Ovary (tissue), 3 donors: ENCODE measurements around the gene CCL19.

Source experiments
- EP300 ChIP-seq: sonication (generic); formaldehyde crosslinking; IDR thresholded peaks from one replicate; pipeline ENCODE4 v1.6.1; 2017; ENCODE audit warnings: antibody characterized with exemption
- POLR2A ChIP-seq: fragments of 450-650 bp; IDR thresholded peaks from one replicate; pipeline ENCODE4 v1.6.1; 2017; ENCODE audit warnings: antibody characterized with exemption, mild to moderate bottlenecking, moderate library complexity
- TF ChIP-seq, protein P1 (sequence below), 3 donors: fragments of 450-650 bp in 2 of 3; fragments of 200-600 bp in 1 of 3; IDR thresholded peaks; one replicate each; pipeline versions ENCODE4 v1.5.1 to v1.8.0; 2016 to 2022; ENCODE audit warnings: antibody characterized with exemption in 3 of 3, mild to moderate bottlenecking in 1 of 3
- donor health status: DM: no; HTN: no; CAD: no.

DNA sequence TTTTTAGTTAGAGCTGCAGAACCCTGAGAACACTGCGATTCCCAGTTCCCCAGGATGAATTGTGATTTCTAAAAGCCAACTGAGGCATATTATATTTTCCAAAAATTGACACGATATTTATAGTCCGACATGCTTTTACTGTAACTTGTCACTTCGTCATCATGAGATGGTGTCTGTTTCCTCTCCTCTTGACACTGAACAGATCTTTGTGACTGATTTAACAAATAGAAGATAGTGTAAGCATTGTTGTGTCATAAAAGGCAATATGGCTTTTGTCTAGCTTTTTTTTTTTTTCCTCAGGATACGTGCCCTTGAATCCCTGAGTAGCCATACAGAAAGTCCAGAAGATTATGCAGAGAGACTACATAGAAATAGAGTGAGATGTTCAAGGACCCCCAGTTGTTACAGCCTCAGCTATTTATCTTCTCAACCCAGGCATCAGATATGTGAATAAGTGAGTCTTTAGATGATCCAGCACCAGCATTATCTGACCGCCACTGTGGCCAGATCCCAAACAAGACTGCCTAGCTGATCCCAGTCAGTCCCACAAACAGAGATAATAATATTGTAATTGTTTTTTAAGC, 46.7 kb upstream of the CCL19 start:
- no peak for TF ChIP-seq POLR2A
- TF ChIP-seq, protein P1, sequence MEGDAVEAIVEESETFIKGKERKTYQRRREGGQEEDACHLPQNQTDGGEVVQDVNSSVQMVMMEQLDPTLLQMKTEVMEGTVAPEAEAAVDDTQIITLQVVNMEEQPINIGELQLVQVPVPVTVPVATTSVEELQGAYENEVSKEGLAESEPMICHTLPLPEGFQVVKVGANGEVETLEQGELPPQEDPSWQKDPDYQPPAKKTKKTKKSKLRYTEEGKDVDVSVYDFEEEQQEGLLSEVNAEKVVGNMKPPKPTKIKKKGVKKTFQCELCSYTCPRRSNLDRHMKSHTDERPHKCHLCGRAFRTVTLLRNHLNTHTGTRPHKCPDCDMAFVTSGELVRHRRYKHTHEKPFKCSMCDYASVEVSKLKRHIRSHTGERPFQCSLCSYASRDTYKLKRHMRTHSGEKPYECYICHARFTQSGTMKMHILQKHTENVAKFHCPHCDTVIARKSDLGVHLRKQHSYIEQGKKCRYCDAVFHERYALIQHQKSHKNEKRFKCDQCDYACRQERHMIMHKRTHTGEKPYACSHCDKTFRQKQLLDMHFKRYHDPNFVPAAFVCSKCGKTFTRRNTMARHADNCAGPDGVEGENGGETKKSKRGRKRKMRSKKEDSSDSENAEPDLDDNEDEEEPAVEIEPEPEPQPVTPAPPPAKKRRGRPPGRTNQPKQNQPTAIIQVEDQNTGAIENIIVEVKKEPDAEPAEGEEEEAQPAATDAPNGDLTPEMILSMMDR (IDR thresholded peaks at IDR 0.05), result no peak
- TF ChIP-seq EP300, result no peak
